C4-2B (cell line): ENCODE results near the gene PPP1R15B.

ENCODE experiments used
- H3K27ac ChIP-seq: fragments of 450-650 bp; 2 replicates; pipeline ENCODE4 v1.5.1; 2017
- ZFX ChIP-seq: fragments of 450-650 bp; IDR thresholded peaks from 2 replicates; pipeline ENCODE4 v1.6.1; 2017
- TF ChIP-seq, protein P1 (sequence below): fragments of 450-650 bp; conservative IDR thresholded peaks from 2 replicates; pipeline ENCODE4 v1.5.1; 2017; ENCODE audit warnings: mild to moderate bottlenecking

PPP1R15B gene

GRCh38 chr1:204409836-204410687 is 1.6 kb downstream of the PPP1R15B start:
- TF ChIP-seq ZFX = no peak
- TF ChIP-seq, protein P1, sequence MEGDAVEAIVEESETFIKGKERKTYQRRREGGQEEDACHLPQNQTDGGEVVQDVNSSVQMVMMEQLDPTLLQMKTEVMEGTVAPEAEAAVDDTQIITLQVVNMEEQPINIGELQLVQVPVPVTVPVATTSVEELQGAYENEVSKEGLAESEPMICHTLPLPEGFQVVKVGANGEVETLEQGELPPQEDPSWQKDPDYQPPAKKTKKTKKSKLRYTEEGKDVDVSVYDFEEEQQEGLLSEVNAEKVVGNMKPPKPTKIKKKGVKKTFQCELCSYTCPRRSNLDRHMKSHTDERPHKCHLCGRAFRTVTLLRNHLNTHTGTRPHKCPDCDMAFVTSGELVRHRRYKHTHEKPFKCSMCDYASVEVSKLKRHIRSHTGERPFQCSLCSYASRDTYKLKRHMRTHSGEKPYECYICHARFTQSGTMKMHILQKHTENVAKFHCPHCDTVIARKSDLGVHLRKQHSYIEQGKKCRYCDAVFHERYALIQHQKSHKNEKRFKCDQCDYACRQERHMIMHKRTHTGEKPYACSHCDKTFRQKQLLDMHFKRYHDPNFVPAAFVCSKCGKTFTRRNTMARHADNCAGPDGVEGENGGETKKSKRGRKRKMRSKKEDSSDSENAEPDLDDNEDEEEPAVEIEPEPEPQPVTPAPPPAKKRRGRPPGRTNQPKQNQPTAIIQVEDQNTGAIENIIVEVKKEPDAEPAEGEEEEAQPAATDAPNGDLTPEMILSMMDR = no peak
- peak overlapping the region; percentile 99 for H3K27ac ChIP-seq

- H3K27ac ChIP-seq = peak overlapping the region; percentile 99; the same call in 1 of the 2 replicates
- TF ChIP-seq, protein P1 = no peak
- TF ChIP-seq ZFX = no peak
Measured at GRCh38 chr1:204409123-204409522, 2.5 kb downstream of the PPP1R15B start.

DNA sequence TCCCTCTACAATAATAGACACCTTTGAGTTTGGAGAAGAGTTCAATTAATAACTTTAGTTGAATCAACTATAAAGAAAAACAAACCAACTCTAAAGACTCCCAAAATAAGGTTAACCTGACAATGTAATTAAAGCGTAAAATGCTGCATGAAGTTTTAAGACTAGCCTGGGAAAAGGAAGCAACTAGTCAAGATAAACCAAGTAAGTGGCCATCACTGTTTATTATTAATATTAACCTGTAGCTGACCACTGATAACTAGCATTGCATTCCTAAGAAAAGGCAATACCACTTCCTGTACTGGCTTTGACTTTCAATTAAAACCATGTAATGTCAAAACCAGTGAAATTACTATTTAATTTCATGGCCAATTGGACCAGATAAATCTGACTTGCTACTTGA is 3.0 kb downstream of the PPP1R15B start:
- no peak overlapping the region for H3K27ac ChIP-seq
- TF ChIP-seq, protein P1 = no peak
- TF ChIP-seq ZFX = no peak

GRCh38 chr1:204408074-204408507 is 3.5 kb downstream of the PPP1R15B start:
- no peak for TF ChIP-seq ZFX
- TF ChIP-seq, protein P1 = no peak
- H3K27ac ChIP-seq = no peak overlapping the region

GRCh38 chr1:204407295-204407971 is 4.2 kb downstream of the PPP1R15B start:
- TF ChIP-seq ZFX = no peak
- TF ChIP-seq, protein P1 = no peak

DNA sequence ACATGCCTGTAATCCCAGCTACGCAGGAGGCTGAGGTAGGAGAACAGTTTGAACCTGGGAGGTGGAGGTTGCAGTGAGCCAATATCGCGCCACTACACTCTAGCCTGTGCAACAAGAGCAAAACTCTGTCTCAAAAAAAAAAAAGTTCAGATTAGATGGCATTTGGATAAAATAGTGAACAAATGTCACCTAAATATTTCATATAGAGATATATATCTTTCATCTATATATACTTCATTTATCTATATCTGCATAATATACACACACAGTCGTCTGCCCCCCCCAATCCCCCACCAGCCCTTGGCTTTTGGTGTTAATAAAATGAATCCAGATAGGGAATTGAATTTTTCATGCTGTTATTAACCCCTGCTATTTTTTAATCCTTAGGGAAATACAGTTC is 5.0 kb downstream of the PPP1R15B start:
- 0 out of 2 replicates have a peak overlapping the region, but pooled peaks have one; percentile 22 for H3K27ac ChIP-seq

More at GRCh38 chr1:204407295-204407971, 4.2 kb downstream of the PPP1R15B start:
- no peak overlapping the region for H3K27ac ChIP-seq

More for the DNA sequence above, 5.0 kb downstream of the PPP1R15B start:
- TF ChIP-seq, protein P1 = no peak
- TF ChIP-seq ZFX = no peak
